ENCODE results near the gene ALDOB. TPM values are rescaled to one million over a fixed set of nuclear protein-coding genes. Genes with fewer than 3 reads are reported as not detected.

The ALDOB gene
- total and polyA plus RNA-seq, 2 of the 8 experiments (the other 6 are each of a cell fraction or from before 2014, with no cell fraction given), result not detected

DNA sequence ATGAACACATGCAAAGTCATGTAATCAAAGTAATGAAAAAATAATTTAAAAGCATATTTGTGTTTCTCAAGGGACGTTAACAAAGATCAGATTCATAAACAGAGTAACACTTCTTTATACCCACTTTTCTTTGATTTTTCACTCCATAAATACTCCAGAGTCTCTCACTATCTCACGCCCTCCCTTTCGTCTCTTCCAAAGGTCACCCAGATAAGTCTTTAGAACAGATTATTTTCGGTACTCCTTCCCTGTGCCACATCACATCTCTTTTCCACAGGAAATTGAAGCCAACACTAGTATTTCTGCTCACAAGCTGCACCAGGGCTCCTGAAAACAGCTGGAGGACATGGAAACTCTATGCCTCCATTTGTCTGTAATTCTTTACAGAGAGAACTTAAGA, 15.4 kb upstream of the ALDOB start:
- H3K27me3 ChIP-seq (replicated peaks in 1 of 4; ENCODE audit: control insufficient read depth in 3 of 4, extremely low read depth in 1 of 4, insufficient read depth in 3 of 4, low read length in 3 of 4), result no peaks in the 10 kb centered on the region
- H3K56ac ChIP-seq (replicated peaks; ENCODE audit: insufficient read length, low read depth, low read length), result no peak overlapping the region
- no peaks in the 10 kb centered on the region for H3K79me2 ChIP-seq (ENCODE audit: control insufficient read depth in 1 of 2, insufficient read depth in 2 of 2, low read length in 2 of 2)
- no peak overlapping the region for H2BK15ac ChIP-seq (ENCODE audit: low read length)
- no peak overlapping the region for H2BK5ac ChIP-seq (ENCODE audit: low read depth, low read length)
- H2BK20ac ChIP-seq (ENCODE audit: low read length), result no peak overlapping the region
- H3K27ac ChIP-seq (ENCODE audit: low read depth, low read length), result no peak overlapping the region
- no peaks in the 10 kb centered on the region for H4K20me1 ChIP-seq (replicated peaks in 1 of 2; ENCODE audit: control insufficient read depth in 1 of 2, insufficient read depth in 2 of 2, low read length in 2 of 2)
- no peak overlapping the region for H3K4ac ChIP-seq (replicated peaks; ENCODE audit: insufficient read length, low read depth, low read length)
- 70% methylated on average over 4 of the region's 4 CpGs; no CpG with 5 or more reads in 1 of the 2 experiments for WGBS, 2 experiments (ENCODE audit: extremely low coverage in 1 of 2, insufficient coverage in 1 of 2, insufficient read length in 1 of 2, insufficient replicate concordance in 2 of 2, low coverage in 1 of 2, low lambda C conversion rate in 2 of 2, missing lambda C conversion rate in 1 of 2)
- H2BK12ac ChIP-seq (ENCODE audit: low read depth, low read length), result no peak overlapping the region
- H2AK5ac ChIP-seq (ENCODE audit: low read depth, low read length), result no peak overlapping the region
- H3K4me2 ChIP-seq (ENCODE audit: insufficient read depth in 1 of 2, low read depth in 2 of 2, low read length in 2 of 2), result no peak overlapping the region
- H4K5ac ChIP-seq (ENCODE audit: insufficient read length, low read depth, low read length), result no peak overlapping the region
- H3K23ac ChIP-seq (ENCODE audit: insufficient read length), result no peak overlapping the region
- CTCF ChIA-PET (ENCODE audit: partially characterized antibody), result interaction anchor here (0.7 to 2.9 kb wide), 6 partner anchors 9 to 99 kb away, joined by 3 to 11 read pairs (median 4); no protein-coding TSS in a partner anchor
- H3K79me1 ChIP-seq (ENCODE audit: low read depth, low read length), result no peaks in the 10 kb centered on the region
- H3K23me2 ChIP-seq (ENCODE audit: low read depth, low read length), result peaks cover 1% of the 10 kb centered on the region; the same call in 1 of the 2 replicates
- H3K4me3 ChIP-seq (ENCODE audit: extremely low read depth in 1 of 4, insufficient read depth in 2 of 4, low read depth in 3 of 4, low read length in 4 of 4), result no peak overlapping the region
- peaks cover 2 to 6% of the 10 kb centered on the region in 2 experiments; a peak in 2 of 4 replicates for H3K9me3 ChIP-seq (ENCODE audit: insufficient read depth in 2 of 2, low read depth in 1 of 2, low read length in 1 of 2)
- POLR2A ChIA-PET (ENCODE audit: partially characterized antibody), result no interaction called here
- H3K18ac ChIP-seq (ENCODE audit: extremely low read depth, low read length), result no peak overlapping the region
- H4K8ac ChIP-seq (ENCODE audit: extremely low read depth, insufficient read depth, low read length), result no peak overlapping the region
- no peak overlapping the region for H3K9ac ChIP-seq (replicated peaks in 1 of 4; ENCODE audit: extremely low read depth in 1 of 4, low read depth in 3 of 4, low read length in 3 of 4)
- H2AFZ ChIP-seq (ENCODE audit: low read length), result no peak overlapping the region
- H3K14ac ChIP-seq (ENCODE audit: insufficient read length), result no peak overlapping the region
- no peaks in the 10 kb centered on the region; a peak in 1 of 7 replicates for H3K4me1 ChIP-seq (replicated peaks in 1 of 4; ENCODE audit: control insufficient read depth in 3 of 4, insufficient read depth in 4 of 4, low read length in 3 of 4)
- no peaks in the 10 kb centered on the region for H3K36me3 ChIP-seq (ENCODE audit: control insufficient read depth in 2 of 4, insufficient read depth in 4 of 4, low read length in 3 of 4)
- no peak overlapping the region for H2BK120ac ChIP-seq (replicated peaks; ENCODE audit: low read depth, low read length)
- DNase-seq (ENCODE audit: low read depth in 1 of 2, low spot score in 2 of 2) (no peak), FAIRE-seq (no peak)
- no peak overlapping the region for H4K91ac ChIP-seq (replicated peaks; ENCODE audit: insufficient read length, low read length)
- TF ChIP-seq, protein P1, sequence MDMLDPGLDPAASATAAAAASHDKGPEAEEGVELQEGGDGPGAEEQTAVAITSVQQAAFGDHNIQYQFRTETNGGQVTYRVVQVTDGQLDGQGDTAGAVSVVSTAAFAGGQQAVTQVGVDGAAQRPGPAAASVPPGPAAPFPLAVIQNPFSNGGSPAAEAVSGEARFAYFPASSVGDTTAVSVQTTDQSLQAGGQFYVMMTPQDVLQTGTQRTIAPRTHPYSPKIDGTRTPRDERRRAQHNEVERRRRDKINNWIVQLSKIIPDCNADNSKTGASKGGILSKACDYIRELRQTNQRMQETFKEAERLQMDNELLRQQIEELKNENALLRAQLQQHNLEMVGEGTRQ (IDR thresholded peaks at IDR 0.05; ENCODE audit: low read length), result no peak
- TF ChIP-seq SIX5 (IDR thresholded peaks at IDR 0.05; ENCODE audit: low read depth, low read length) (no peak), TBP (IDR thresholded peaks at IDR 0.05; ENCODE audit: low read depth, low read length) (no peak), JUND (IDR thresholded peaks at IDR 0.05; ENCODE audit: low read length) (no peak), BRCA1 (IDR thresholded peaks at IDR 0.05; ENCODE audit: low read depth, low read length) (no peak), TCF12 (IDR thresholded peaks at IDR 0.05; ENCODE audit: low read depth, low read length) (no peak), SP4 (IDR thresholded peaks at IDR 0.05; ENCODE audit: low read length) (no peak), RAD21 (IDR thresholded peaks at IDR 0.05 in 1 of 2, conservative IDR thresholded peaks at IDR 0.05 in 1 of 2; ENCODE audit: low read depth in 2 of 2, low read length in 2 of 2) (no peak), SAP30 (IDR thresholded peaks at IDR 0.05; ENCODE audit: insufficient read depth, insufficient replicate concordance, low read length) (no peak), EZH2 (IDR thresholded peaks at IDR 0.05; ENCODE audit: low read depth, low read length, severe bottlenecking) (no peak), SP1 (IDR thresholded peaks at IDR 0.05; ENCODE audit: low read depth, low read length) (no peak), JUN (IDR thresholded peaks at IDR 0.05; ENCODE audit: low read depth, low read length) (no peak)
- TF ChIP-seq, protein P2, sequence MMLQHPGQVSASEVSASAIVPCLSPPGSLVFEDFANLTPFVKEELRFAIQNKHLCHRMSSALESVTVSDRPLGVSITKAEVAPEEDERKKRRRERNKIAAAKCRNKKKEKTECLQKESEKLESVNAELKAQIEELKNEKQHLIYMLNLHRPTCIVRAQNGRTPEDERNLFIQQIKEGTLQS (IDR thresholded peaks at IDR 0.05; ENCODE audit: insufficient read depth, low read depth, low read length), result no peak
